Measurements from ENCODE around the gene EPN3. TPM values are rescaled to one million over a fixed set of nuclear protein-coding genes. Genes with fewer than 3 reads are reported as not detected.

The EPN3 gene
- total and polyA plus RNA-seq, 2 donors from 2014 or later, result 5.0 to 28.7 TPM

GRCh38 chr17:50551884-50552283 is 19.3 kb downstream of the EPN3 start:
- Histone ChIP-seq H3K27ac (ENCODE audit: low read depth in 2 of 2, low read length in 2 of 2) (no peak overlapping the region), H3K9me3 (ENCODE audit: control insufficient read depth in 2 of 3, insufficient read depth in 1 of 3, low read length in 3 of 3) (no peaks in the 10 kb centered on the region), H3K36me3 (ENCODE audit: control insufficient read depth in 2 of 3, insufficient read depth in 3 of 3, low read length in 3 of 3) (peaks cover 0 to 15% (median 4%) of the 10 kb centered on the region in 3 donors), H3K4me3 (ENCODE audit: low read length in 3 of 3) (no peak overlapping the region), H3K4me1 (ENCODE audit: control insufficient read depth in 2 of 3, insufficient read depth in 2 of 3, low read depth in 1 of 3, low read length in 3 of 3) (peaks cover 0 to 5% (median 4%) of the 10 kb centered on the region in 3 donors), H3K9ac (ENCODE audit: low read length in 3 of 3) (no peak overlapping the region), H3K27me3 (ENCODE audit: control insufficient read depth, insufficient read depth, low read length) (no peaks in the 10 kb centered on the region)
- DNase-seq, result no peak
- intact Hi-C loops (cut with DNase I), result loop anchor here (10.0 kb wide), 1 partner anchor 123 kb away; no protein-coding TSS in a partner anchor
- FAIRE-seq, result no peak
- TF ChIP-seq CTCF (IDR thresholded peaks at IDR 0.05; ENCODE audit: borderline replicate concordance, extremely low read depth, insufficient read depth), result no peak

DNA sequence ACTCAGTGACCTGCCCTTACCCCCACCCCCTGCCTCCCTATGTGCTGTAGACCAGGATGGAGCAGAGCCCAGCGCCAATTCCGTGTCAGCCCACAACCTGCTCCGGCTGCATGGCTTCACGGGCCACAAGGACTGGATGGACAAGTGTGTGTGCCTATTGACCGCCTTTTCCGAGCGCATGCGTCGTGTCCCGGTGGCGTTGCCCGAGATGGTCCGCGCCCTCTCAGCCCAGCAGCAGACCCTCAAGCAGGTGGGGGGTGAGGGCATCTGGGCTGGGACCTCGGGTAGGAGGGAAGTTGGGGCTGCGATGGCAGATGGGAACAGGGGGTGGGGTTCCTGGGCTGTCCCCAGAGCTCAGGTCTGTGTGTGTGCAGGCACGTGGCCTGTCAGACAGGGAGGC is 21.7 kb downstream of the EPN3 start:
- Histone ChIP-seq H3K27ac (ENCODE audit: low read depth in 2 of 2, low read length in 2 of 2) (no peak overlapping the region), H3K4me1 (ENCODE audit: control insufficient read depth in 2 of 3, insufficient read depth in 2 of 3, low read depth in 1 of 3, low read length in 3 of 3) (peaks cover 0 to under 1% (median 0%) of the 10 kb centered on the region in 3 donors), H3K36me3 (ENCODE audit: control insufficient read depth in 2 of 3, insufficient read depth in 3 of 3, low read length in 3 of 3) (peaks cover 0 to 15% (median 4%) of the 10 kb centered on the region in 3 donors), H3K9me3 (ENCODE audit: control insufficient read depth in 2 of 3, insufficient read depth in 1 of 3, low read length in 3 of 3) (no peaks in the 10 kb centered on the region), H3K9ac (ENCODE audit: low read length in 3 of 3) (no peak overlapping the region), H3K4me3 (ENCODE audit: low read length in 3 of 3) (no peak overlapping the region), H3K27me3 (ENCODE audit: control insufficient read depth, insufficient read depth, low read length) (no peaks in the 10 kb centered on the region)
- no peak for FAIRE-seq
- intact Hi-C loops (cut with DNase I), result loop anchor here (10.0 kb wide), 1 partner anchor 121 kb away; no protein-coding TSS in a partner anchor
- no peak for TF ChIP-seq CTCF (IDR thresholded peaks at IDR 0.05; ENCODE audit: borderline replicate concordance, extremely low read depth, insufficient read depth)
- no peak for DNase-seq

DNA sequence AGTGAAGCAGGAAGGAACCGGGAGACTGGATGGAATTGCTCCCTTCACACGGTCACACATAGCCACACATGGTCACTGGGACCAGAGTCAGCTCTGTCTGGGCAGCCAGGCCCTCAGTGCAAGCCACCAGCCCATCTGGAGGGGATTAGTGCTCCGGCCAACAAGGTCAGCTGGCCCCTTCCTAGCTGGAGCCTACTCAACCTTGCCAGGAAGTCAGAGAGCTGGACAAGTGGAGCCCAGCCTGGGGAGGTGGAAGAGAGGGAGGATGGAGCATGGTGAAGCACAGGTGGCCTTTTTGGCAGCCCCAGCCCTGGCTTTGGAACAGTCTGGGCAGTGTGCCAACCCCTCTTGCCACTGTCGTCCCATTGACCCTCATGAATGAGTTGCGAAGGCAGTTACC is 24.3 kb downstream of the EPN3 start:
- H3K27me3 ChIP-seq (ENCODE audit: control insufficient read depth, insufficient read depth, low read length), result peaks cover 3% of the 10 kb centered on the region
- H3K4me3 ChIP-seq (ENCODE audit: low read length in 3 of 3), result no peak overlapping the region
- no peak overlapping the region for H3K9ac ChIP-seq (ENCODE audit: low read length in 3 of 3)
- DNase-seq, result no peak
- intact Hi-C loops (cut with DNase I), result loop anchor here (10.0 kb wide), 1 partner anchor 118 kb away; no protein-coding TSS in a partner anchor
- no peak for FAIRE-seq
- TF ChIP-seq CTCF (IDR thresholded peaks at IDR 0.05; ENCODE audit: borderline replicate concordance, extremely low read depth, insufficient read depth), result no peak
- no peaks in the 10 kb centered on the region for H3K9me3 ChIP-seq (ENCODE audit: control insufficient read depth in 2 of 3, insufficient read depth in 1 of 3, low read length in 3 of 3)
- peaks cover 0 to 8% (median 7%) of the 10 kb centered on the region in 3 donors for H3K4me1 ChIP-seq (ENCODE audit: control insufficient read depth in 2 of 3, insufficient read depth in 2 of 3, low read depth in 1 of 3, low read length in 3 of 3)
- no peak overlapping the region for H3K27ac ChIP-seq (ENCODE audit: low read depth in 2 of 2, low read length in 2 of 2)
- peaks cover 0 to 15% (median 4%) of the 10 kb centered on the region in 3 donors for H3K36me3 ChIP-seq (ENCODE audit: control insufficient read depth in 2 of 3, insufficient read depth in 3 of 3, low read length in 3 of 3)

GRCh38 chr17:50557630-50558029 is 25.1 kb downstream of the EPN3 start:
- no peak overlapping the region for H3K27ac ChIP-seq (ENCODE audit: low read depth in 2 of 2, low read length in 2 of 2)
- H3K27me3 ChIP-seq (ENCODE audit: control insufficient read depth, insufficient read depth, low read length), result peaks cover 5% of the 10 kb centered on the region
- intact Hi-C loops (cut with DNase I), result loop anchor here (10.0 kb wide), 1 partner anchor 117 kb away; no protein-coding TSS in a partner anchor
- no peak overlapping the region for H3K4me3 ChIP-seq (ENCODE audit: low read length in 3 of 3)
- H3K4me1 ChIP-seq (ENCODE audit: control insufficient read depth in 2 of 3, insufficient read depth in 2 of 3, low read depth in 1 of 3, low read length in 3 of 3), result peaks cover 0 to 8% (median 7%) of the 10 kb centered on the region in 3 donors
- peaks cover 0 to 15% (median 4%) of the 10 kb centered on the region in 3 donors for H3K36me3 ChIP-seq (ENCODE audit: control insufficient read depth in 2 of 3, insufficient read depth in 3 of 3, low read length in 3 of 3)
- no peak for TF ChIP-seq CTCF (IDR thresholded peaks at IDR 0.05; ENCODE audit: borderline replicate concordance, extremely low read depth, insufficient read depth)
- H3K9me3 ChIP-seq (ENCODE audit: control insufficient read depth in 2 of 3, insufficient read depth in 1 of 3, low read length in 3 of 3), result no peaks in the 10 kb centered on the region
- FAIRE-seq, result no peak
- DNase-seq, result no peak
- no peak overlapping the region for H3K9ac ChIP-seq (ENCODE audit: low read length in 3 of 3)
